H1 (cell line): Measurements from ENCODE around the gene AIPL1.

Experiments
- POLR2A ChIP-seq, 2 experiments: IDR thresholded peaks; 1 replicate in 1 of 2; 2 replicates in 1 of 2; pipeline ENCODE4 v1.6.1; 2011; ENCODE audit warnings: low read depth in 2 of 2, low read length in 2 of 2, mild to moderate bottlenecking in 2 of 2; ENCODE audit errors: control extremely low read depth in 1 of 2
- YY1 ChIP-seq: IDR thresholded peaks from 2 replicates; pipeline ENCODE4 v1.6.1; 2011; ENCODE audit warnings: low read depth, mild to moderate bottlenecking, low read length

DNA sequence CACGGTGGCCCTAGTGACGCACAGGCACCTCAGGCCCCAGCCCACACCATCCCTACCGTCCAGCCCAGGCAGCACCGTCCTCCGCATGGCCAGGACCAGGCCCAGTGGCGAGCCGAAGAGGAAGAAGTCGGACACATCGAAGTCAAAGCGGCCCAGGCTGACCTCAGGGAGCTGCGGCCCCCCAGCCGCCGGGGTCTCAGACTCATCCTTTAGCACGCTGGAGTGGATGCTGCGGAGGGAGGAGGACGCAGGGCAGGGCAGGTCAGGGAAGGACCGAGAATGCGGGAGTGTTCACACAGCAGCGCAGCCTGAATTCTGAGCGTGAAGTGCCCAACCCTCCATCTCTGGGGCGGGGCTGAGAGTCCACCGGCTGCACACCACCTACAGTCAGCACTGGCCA lies 39.5 kb upstream of the AIPL1 start:
- TF ChIP-seq POLR2A (IDR thresholded peaks at IDR 0.05; ENCODE audit: control extremely low read depth in 1 of 2, low read depth in 2 of 2, low read length in 2 of 2), result no peak
- TF ChIP-seq YY1, result no peak
